ENCODE data around the gene LRP1B.

LRP1B gene

DNA sequence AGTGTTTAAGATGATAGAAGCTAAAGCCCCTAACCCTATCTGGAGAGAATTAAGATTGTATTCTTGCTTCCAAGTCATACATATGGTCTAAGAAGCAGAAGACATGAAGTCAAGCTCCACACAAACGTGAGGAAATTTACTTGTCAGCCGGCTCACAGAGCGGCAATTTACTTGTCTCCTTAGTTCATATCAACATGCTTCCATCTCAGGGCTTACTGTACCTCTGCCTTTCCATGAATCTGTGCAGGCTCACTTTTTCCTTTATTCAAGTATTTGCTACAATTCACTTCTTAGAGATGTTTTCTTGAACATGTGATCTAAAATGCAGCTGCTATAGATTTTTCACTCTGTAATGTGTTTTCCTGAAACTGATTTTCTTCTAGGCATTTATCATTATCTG lies 1386.4 kb downstream of the LRP1B start:
- no peak for TF ChIP-seq GATA3 (IDR thresholded peaks at IDR 0.05; ENCODE audit: low read depth, low read length)
- TF ChIP-seq GATA2 (IDR thresholded peaks at IDR 0.05; ENCODE audit: low read depth, low read length): no peak

DNA sequence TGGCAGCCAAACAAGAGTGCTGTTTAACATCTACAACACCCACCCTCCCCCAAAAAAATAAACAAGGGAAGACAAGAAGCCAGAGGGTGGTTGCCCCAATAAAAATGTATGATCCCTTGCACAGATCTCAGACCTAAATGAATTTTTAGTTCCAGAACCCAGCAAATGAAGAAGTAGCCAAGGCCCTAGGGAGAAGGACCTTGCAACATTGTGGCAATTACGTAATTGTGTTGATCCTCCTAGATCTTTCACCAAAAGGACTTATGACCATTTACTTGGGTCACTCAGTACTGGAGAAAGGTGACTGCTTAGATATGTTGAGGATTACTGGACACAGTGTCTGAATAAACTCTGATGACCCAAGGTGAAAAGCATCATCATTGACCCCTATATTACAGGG lies 1393.8 kb downstream of the LRP1B start:
- TF ChIP-seq GATA2 (IDR thresholded peaks at IDR 0.05; ENCODE audit: low read depth, low read length) (no peak), GATA3 (IDR thresholded peaks at IDR 0.05; ENCODE audit: low read depth, low read length) (no peak)

DNA sequence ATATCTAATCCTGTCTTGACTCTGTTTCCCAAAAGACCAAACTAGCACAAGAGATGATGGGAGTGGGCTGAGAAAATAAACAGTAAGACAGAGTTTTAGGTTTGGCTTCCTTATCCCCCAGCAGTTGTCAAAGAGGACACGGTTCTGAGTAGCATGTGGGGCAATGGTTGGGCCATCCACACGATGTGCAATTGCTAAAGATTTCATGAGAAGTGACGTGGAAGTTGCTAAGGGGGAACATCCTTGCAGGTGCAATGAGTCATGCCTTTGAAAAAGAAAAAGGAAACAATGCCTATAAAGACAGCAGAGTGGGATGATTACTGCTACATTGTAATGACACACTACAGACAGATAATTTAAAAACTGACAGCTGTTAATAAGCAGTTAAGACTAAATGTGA lies 1395.8 kb downstream of the LRP1B start:
- TF ChIP-seq GATA2 (IDR thresholded peaks at IDR 0.05; ENCODE audit: low read depth, low read length) (no peak), GATA3 (IDR thresholded peaks at IDR 0.05; ENCODE audit: low read depth, low read length) (no peak)

DNA sequence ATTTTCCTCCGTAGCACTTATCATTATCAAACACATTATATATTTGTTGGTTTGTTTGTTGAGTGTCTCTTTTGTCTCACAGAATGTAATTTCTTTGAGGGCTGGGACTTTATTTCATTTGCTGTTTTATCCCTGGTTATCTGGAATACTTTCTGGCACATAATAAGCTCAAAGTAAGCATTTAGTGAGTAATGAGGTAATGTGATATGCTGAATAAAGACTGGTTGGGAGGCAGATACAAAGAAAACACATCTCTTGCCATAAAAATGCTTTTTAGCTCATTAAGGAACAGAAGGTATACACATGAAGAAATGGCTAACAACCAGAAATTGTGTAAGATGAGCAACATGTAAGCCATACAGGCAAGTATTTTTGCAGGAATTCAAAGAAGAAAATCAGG lies 1411.8 kb downstream of the LRP1B start:
- TF ChIP-seq GATA2 (IDR thresholded peaks at IDR 0.05; ENCODE audit: low read depth, low read length) (no peak), GATA3 (IDR thresholded peaks at IDR 0.05; ENCODE audit: low read depth, low read length) (no peak)

DNA sequence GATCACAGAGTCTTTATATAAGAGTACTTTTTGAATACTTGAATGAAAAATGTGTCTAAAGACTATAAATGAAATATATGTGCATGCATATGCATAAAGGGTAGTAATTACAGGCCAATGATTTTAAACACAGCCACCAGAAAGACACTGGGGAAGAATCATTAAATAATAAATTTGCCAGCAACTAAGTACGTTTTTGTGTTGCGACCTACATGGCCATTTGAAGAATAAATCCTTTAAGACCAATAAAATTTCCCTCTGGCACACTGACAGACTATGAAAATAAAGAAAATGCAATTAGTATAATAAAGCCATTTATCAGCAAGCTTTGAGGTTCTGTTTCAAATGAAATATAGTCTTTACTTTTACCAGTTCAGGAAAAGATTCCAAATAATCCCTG lies 1413.3 kb downstream of the LRP1B start:
- TF ChIP-seq GATA2 (IDR thresholded peaks at IDR 0.05; ENCODE audit: low read depth, low read length) (no peak), GATA3 (IDR thresholded peaks at IDR 0.05; ENCODE audit: low read depth, low read length) (no peak)

DNA sequence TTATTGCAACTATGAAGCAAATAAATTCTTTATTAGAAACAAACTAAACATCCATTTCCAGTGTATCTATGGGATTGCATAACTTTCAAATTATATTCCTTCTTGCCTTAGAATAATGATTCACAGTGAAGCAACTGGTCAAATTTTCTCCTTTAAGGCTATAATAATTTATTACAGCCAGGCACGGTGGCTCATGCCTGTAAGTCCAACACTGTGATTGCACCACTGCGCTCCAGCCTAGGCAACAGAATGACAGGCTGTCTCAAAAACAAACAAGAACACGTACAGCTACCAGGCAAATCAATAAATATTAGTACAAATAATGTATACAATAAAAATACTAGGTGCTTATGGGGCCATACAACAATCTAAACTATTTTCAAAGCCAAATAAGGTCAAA lies 1416.2 kb downstream of the LRP1B start:
- TF ChIP-seq GATA2 (IDR thresholded peaks at IDR 0.05; ENCODE audit: low read depth, low read length) (no peak), GATA3 (IDR thresholded peaks at IDR 0.05; ENCODE audit: low read depth, low read length) (no peak)

DNA sequence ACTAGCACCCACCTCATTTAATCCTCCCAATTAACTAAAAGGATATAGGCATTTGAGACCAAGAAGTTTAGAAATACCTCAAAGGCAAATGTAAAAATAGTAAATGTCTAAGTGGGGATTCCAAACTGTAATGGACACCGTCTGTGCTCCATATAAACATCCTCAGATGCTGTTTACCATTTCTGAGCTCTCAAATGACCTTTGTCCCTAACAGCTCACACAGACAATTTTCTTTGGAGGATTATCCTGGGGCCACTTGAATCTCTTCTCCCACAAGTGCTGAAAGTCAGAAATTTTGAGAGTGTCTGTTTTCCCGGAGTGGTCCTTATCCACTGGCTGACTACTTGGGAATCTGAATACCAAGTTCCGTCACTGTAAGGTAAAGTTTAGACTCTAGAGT lies 1418.9 kb downstream of the LRP1B start:
- TF ChIP-seq GATA2 (IDR thresholded peaks at IDR 0.05; ENCODE audit: low read depth, low read length): no peak
- no peak for TF ChIP-seq GATA3 (IDR thresholded peaks at IDR 0.05; ENCODE audit: low read depth, low read length)

DNA sequence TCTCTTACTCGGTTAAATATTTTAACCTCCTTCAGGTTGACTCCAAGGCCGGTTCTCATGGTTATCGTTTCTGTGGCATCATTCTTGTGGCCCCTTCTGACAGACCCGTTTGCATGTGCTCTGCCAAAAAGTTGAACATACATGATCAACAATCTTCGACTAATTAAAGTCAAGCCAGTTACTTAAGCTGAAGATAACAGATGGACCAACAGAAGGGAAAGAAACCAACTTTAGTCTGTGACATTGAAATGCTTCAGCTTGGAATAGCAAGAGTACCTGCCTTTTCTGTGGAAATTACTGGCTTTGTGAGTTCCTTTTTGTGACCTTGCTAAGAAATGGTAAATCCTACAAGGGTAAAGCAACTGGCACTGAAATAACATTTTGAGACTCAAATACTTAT lies 1429.1 kb downstream of the LRP1B start:
- TF ChIP-seq GATA3 (IDR thresholded peaks at IDR 0.05; ENCODE audit: low read depth, low read length) (no peak), GATA2 (IDR thresholded peaks at IDR 0.05; ENCODE audit: low read depth, low read length) (no peak)

DNA sequence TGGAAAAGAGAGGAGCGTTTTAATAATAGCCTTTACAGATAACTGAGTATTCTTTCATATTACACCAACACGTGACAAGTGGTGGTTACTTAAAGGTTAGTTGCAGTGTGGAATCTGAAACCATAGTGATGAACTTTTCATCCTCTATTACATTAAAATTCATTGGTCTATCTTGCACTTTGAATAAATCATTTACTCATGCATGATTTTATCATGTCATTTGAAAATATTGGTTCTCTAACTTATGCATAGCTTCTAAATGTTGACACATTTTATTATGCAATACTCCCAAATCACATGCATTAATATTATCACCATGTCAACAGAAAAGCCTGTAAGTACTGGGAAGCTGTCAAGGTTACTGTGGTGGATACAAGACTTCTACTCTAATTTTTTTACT lies 1432.2 kb downstream of the LRP1B start:
- TF ChIP-seq GATA2 (IDR thresholded peaks at IDR 0.05; ENCODE audit: low read depth, low read length) (no peak), GATA3 (IDR thresholded peaks at IDR 0.05; ENCODE audit: low read depth, low read length) (no peak)

DNA sequence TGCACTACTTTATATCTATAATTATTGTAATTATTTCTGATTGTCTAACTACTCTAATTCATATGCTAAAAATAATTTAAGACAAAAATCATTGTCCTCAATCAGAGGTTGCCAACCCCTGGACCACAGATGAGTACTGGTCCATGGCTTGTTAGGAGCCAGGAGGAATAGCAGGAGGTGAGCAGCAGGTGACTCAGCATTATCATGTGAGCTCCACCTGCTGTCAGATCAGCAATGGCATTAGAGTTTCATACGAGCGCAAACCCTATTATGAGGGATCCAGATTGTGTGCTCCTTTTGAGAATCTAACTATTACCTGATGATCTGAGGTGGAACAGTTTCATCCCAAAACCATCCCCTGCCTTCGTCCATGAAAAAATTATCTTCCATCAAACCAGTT lies 1434.4 kb downstream of the LRP1B start:
- TF ChIP-seq GATA3 (IDR thresholded peaks at IDR 0.05; ENCODE audit: low read depth, low read length) (no peak), GATA2 (IDR thresholded peaks at IDR 0.05; ENCODE audit: low read depth, low read length) (no peak)

DNA sequence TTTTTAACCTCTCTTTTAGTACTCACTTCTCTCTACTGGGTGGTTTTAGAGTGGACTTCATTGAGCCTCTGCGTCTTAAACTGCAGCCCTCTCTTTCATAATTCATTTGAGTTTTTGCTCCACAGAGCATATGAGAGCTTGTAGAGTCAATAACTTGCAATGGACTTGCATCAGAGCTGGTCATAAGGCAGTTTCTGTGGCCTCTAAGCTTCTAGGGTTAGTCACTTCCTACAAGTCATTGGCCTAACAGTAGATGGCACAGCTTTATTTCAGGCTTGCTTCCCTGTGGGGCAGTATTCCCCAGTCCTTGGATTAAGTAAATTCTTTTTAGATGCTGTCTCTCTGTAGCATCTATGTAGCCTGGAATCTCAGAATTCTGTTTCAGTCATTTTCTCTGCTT lies 1435.7 kb downstream of the LRP1B start:
- TF ChIP-seq GATA3 (IDR thresholded peaks at IDR 0.05; ENCODE audit: low read depth, low read length) (no peak), GATA2 (IDR thresholded peaks at IDR 0.05; ENCODE audit: low read depth, low read length) (no peak)

DNA sequence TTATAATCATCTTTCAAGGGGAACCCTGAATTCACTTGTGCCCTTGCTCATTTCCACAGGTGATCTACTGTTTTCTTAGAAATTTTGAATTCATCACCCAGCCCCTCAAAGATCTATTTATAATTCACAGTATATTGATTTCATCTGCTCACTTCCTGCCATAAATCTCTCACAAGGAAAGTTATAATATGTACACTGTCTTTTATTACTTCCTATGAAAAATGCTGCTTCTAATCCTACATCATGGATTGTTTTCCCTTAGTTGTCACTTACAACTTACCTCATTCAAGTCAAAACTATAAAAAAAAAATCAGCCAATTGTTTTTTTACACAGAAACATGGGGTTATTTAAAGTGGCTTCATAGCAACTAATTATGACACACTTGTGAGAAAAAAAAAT lies 1443.0 kb downstream of the LRP1B start:
- TF ChIP-seq GATA2 (IDR thresholded peaks at IDR 0.05; ENCODE audit: low read depth, low read length) (no peak), GATA3 (IDR thresholded peaks at IDR 0.05; ENCODE audit: low read depth, low read length) (no peak)

DNA sequence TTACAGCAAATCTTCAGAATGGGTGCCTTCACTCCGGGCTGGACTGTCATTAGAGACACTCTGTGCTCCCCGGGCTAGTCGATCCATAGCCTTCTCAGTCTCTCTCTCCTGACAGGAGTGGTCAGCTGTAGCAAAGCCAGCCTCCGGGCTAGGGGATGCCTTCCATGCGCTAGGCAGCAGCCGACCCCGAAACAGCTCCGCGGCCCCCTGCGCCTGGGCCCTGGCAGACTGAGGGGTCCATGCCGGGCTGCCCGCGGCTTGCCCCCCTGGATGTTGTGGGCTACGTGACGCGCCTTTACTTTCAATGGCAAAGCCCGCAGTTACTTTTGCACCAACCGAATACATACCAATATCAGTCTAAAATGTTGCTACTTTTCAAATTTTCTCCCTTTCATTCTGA lies 1447.2 kb downstream of the LRP1B start:
- TF ChIP-seq GATA3 (IDR thresholded peaks at IDR 0.05; ENCODE audit: low read depth, low read length) (no peak), GATA2 (IDR thresholded peaks at IDR 0.05; ENCODE audit: low read depth, low read length) (no peak)

DNA sequence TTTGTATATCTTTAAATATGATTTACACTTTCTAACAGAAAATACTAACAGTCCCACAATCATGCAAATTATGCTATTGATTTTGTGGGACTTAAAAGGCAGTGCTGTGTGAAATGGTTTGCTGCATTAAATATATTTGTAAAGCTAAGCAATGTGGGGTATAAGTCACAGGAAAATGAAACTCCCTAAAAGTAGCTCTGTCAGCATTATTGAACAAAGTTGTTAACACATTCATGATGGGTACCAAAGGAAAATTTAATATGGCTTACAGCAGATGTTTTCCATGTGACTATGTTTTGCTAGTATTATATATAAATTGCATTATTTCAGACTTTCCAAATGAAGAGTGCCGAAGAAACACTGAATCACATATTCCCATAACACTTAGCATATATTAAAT lies 1450.0 kb downstream of the LRP1B start:
- no peak for TF ChIP-seq GATA3 (IDR thresholded peaks at IDR 0.05; ENCODE audit: low read depth, low read length)
- TF ChIP-seq GATA2 (IDR thresholded peaks at IDR 0.05; ENCODE audit: low read depth, low read length): no peak

DNA sequence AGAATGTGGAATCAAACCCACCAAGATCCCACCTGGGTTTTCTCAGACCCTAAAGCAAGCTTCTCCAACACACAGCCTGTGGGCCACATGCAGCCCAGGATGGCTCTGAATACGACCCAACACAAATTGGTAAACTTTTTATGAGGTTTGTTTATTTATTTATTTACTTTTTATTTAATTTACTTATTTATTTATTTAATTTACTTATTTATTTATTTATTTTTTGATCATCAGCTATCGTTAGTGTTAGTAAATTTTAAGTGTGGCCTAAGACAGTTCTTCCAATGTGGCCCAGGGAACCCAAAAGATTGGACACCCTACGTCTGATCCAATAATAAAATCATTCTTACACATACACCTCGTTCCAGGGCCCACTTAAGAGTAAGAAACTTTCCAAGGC lies 1451.1 kb downstream of the LRP1B start:
- TF ChIP-seq GATA3 (IDR thresholded peaks at IDR 0.05; ENCODE audit: low read depth, low read length) (no peak), GATA2 (IDR thresholded peaks at IDR 0.05; ENCODE audit: low read depth, low read length) (no peak)

DNA sequence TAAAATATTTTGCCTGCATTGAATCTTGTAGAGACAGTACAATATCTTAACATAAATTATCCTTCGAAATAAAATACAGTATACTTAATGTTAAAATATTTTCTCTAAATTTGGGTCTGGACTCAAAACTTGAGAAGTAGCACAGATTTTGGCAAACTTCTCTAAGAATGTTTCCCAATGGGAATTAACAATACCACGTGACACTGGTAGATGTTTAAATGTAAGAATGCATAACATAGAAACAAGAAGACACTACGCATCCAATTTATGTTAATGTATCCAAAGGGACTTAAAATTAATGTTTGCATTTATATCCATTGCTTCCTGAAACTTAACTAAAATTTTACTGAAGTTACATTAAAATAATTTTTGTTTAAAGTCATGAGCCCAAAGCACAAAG lies 1460.9 kb downstream of the LRP1B start:
- no peak for TF ChIP-seq GATA2 (IDR thresholded peaks at IDR 0.05; ENCODE audit: low read depth, low read length)
- no peak for TF ChIP-seq GATA3 (IDR thresholded peaks at IDR 0.05; ENCODE audit: low read depth, low read length)
